Measurements from ENCODE around the gene PLVAP. TPM values are rescaled to one million over a fixed set of nuclear protein-coding genes. Genes with fewer than 3 reads are reported as not detected.
A peak's percentile ranks its signal among the peaks of the same experiment; 100 is the strongest.

Gene PLVAP
- total and polyA plus RNA-seq, 8 donors: 5.8 to 95.1 (median 30.3) TPM

GRCh38 chr19:17329366-17330261, 47.5 kb downstream of the PLVAP start:
- TF ChIP-seq EP300 (IDR thresholded peaks at IDR 0.05) (no peak), POLR2A (IDR thresholded peaks at IDR 0.05) (no peak), POLR2AphosphoS5 (IDR thresholded peaks at IDR 0.05) (no peak), CTCF (IDR thresholded peaks at IDR 0.05) (no peak)
- intact Hi-C loops (cut with DNase I; ENCODE audit: low total_unique reads): no loop called here
- Histone ChIP-seq H3K27me3 (peaks cover 0 to 36% (median 11%) of the 10 kb centered on the region in 3 donors), H3K27ac (no peak overlapping the region), H3K4me1 (peaks cover 23 to 48% (median 40%) of the 10 kb centered on the region in 4 donors), H3K9me3 (no peaks in the 10 kb centered on the region), H3K36me3 (peaks cover 0 to 19% (median 16%) of the 10 kb centered on the region in 4 donors), H3K4me3 (peak overlapping the region in 3 of 4 donors; percentile 43 to 50 (median 50))
- 59 to 78% (median 70%) methylated on average over 44 to 51 of the region's 51 CpGs for WGBS, 5 donors
- no peak for DNase-seq

DNA sequence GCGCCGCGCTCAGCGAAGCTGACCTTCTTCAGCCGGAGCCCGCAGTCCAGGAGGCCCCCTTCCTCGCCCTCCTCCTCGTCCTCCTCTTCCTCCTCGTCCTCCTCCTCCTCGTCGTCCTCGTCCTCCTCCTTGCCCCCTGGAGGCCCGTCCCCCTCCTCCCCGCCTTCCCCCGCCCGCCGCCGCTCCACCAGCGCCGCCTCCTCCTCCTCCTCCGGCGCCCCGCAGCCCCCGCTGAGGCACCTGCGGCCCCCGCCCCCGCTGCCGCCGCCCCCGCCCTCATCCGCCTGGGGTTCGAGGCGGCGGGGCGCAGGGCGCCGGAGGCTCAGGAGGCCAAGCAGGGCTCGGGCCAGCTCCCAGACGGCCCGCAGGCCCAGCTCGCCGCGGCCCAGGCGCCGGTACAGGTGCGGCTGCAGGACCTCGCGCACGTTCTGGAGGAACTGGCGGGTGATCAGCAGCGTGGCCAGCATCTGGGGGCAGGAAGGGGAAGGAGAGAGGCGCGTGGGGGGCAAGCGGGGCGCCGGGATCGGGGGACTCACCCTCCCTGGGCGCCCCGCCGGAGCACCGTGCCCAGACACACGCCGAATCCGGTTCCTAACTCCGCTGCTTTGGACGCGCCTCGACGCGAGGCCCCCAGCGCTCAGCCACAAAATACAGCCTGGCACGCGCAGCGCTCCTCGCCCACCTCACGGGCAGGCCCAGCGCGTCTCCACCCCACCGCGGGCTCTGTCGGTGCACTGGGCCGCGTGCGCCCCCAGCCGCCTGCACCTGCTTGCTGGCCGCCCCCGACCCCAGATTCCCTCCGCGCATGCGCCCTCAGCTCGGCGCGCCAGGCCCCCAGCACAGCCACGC, 48.4 kb downstream of the PLVAP start:
- no peak for DNase-seq
- peak overlapping the region; percentile 43 to 50 (median 49) for H3K4me3 ChIP-seq
- peaks cover 0 to 22% (median 18%) of the 10 kb centered on the region in 4 donors for H3K36me3 ChIP-seq
- WGBS, 5 donors: 9 to 20% (median 14%) methylated on average over 25 to 90 of the region's 94 CpGs
- TF ChIP-seq POLR2AphosphoS5 (IDR thresholded peaks at IDR 0.05) (no peak), POLR2A (IDR thresholded peaks at IDR 0.05) (no peak), CTCF (IDR thresholded peaks at IDR 0.05) (no peak), EP300 (IDR thresholded peaks at IDR 0.05) (no peak)
- H3K9me3 ChIP-seq: no peaks in the 10 kb centered on the region
- H3K27me3 ChIP-seq: peaks cover 0 to 36% (median 11%) of the 10 kb centered on the region in 3 donors
- H3K27ac ChIP-seq: peak overlapping the region; percentile 20 to 62 (median 36)
- H3K4me1 ChIP-seq: peaks cover 18 to 48% (median 33%) of the 10 kb centered on the region in 4 donors
- intact Hi-C loops (cut with DNase I; ENCODE audit: low total_unique reads): no loop called here

GRCh38 chr19:17327654-17328516, 49.3 kb downstream of the PLVAP start:
- Histone ChIP-seq H3K4me3 (peak overlapping the region; percentile 43 to 50 (median 49)), H3K4me1 (peaks cover 15 to 40% (median 31%) of the 10 kb centered on the region in 4 donors), H3K36me3 (peaks cover 0 to 21% (median 18%) of the 10 kb centered on the region in 4 donors), H3K9me3 (no peaks in the 10 kb centered on the region), H3K27me3 (peaks cover 0 to 36% (median 11%) of the 10 kb centered on the region in 3 donors), H3K27ac (peak overlapping the region; percentile 20 to 62 (median 36))
- DNase-seq: peak; percentile 65 to 87
- intact Hi-C loops (cut with DNase I; ENCODE audit: low total_unique reads): no loop called here
- WGBS, 5 donors: 17 to 49% (median 32%) methylated on average over 37 to 64 of the region's 64 CpGs
- TF ChIP-seq POLR2A (IDR thresholded peaks at IDR 0.05): no peak
- TF ChIP-seq CTCF (IDR thresholded peaks at IDR 0.05): peak in 2 of 7 experiments; percentile 23 to 32
- TF ChIP-seq EP300 (IDR thresholded peaks at IDR 0.05): no peak

Measured in stomach (tissue), 9 donors.